Prostate gland (tissue), 1 donor: Measurements from ENCODE around the gene CLNK.

Experiments
- POLR2A ChIP-seq: fragments of 450-650 bp; IDR thresholded peaks from one replicate; pipeline ENCODE4 v1.6.1; 2016; ENCODE audit warnings: antibody characterized with exemption, mild to moderate bottlenecking
- POLR2AphosphoS5 ChIP-seq: sonication (generic); formaldehyde crosslinking; IDR thresholded peaks from one replicate; pipeline ENCODE4 v1.6.1; 2017; ENCODE audit warnings: antibody characterized with exemption

- TF ChIP-seq POLR2A: no peak
- peak; percentile 30 for TF ChIP-seq POLR2AphosphoS5
Observed at GRCh38 chr4:10554694-10555093, 129.9 kb downstream of the CLNK start.
